ENCODE results near the gene TCN1.

DNA sequence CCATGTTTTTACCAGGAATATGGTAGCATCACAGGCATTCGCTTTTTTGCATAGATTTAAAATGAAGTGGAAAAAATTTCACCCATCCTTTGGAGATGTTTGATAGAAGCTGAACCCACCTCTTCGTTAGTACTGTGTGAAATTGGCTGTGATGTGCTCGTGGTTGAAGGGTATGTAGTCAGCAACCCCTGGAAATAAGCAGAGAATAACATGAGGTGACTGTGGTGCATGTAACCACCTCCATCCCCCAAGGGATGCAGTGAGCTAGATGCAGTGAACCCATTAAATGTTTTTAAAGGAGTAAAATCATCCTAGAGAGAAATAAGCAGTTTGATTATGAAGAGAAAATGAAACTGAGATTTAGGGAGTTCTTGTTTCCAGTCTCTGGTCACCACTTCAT is 36.9 kb downstream of the TCN1 start:
- TF ChIP-seq, protein P1, sequence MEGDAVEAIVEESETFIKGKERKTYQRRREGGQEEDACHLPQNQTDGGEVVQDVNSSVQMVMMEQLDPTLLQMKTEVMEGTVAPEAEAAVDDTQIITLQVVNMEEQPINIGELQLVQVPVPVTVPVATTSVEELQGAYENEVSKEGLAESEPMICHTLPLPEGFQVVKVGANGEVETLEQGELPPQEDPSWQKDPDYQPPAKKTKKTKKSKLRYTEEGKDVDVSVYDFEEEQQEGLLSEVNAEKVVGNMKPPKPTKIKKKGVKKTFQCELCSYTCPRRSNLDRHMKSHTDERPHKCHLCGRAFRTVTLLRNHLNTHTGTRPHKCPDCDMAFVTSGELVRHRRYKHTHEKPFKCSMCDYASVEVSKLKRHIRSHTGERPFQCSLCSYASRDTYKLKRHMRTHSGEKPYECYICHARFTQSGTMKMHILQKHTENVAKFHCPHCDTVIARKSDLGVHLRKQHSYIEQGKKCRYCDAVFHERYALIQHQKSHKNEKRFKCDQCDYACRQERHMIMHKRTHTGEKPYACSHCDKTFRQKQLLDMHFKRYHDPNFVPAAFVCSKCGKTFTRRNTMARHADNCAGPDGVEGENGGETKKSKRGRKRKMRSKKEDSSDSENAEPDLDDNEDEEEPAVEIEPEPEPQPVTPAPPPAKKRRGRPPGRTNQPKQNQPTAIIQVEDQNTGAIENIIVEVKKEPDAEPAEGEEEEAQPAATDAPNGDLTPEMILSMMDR (IDR thresholded peaks at IDR 0.05; ENCODE audit: low read depth, low read length): no peak
- no peak for TF ChIP-seq EZH2phosphoT487 (IDR thresholded peaks at IDR 0.05; ENCODE audit: low read depth)

Measured in OCI-LY3 (cell line).